ENCODE results near the gene SNX6.
"Not testable (repeated sequence)": the region's sequence is repeated elsewhere in the genome, so short reads cannot be mapped to it uniquely, and the experiment has no call there.

The SNX6 gene

DNA sequence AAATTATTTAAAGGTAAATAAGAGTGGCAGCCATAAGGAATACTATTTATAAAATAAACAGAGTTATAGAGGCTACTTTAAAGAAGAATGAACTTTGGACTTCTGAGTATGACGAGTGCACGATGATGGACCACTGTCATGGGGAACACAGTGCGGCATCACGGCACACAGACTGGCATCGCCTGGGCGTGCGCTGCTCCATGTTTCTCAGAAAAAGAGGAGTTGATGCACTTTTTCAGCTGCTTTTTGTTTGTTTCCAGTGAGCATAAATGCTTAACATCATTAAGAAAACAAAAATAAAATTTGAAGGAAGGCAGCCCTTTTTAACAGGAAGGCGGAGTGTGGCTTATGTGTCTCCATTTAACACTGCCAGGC is 67.2 kb downstream of the SNX6 start:
- no peak for DNase-seq (ENCODE audit: low read depth)

DNA sequence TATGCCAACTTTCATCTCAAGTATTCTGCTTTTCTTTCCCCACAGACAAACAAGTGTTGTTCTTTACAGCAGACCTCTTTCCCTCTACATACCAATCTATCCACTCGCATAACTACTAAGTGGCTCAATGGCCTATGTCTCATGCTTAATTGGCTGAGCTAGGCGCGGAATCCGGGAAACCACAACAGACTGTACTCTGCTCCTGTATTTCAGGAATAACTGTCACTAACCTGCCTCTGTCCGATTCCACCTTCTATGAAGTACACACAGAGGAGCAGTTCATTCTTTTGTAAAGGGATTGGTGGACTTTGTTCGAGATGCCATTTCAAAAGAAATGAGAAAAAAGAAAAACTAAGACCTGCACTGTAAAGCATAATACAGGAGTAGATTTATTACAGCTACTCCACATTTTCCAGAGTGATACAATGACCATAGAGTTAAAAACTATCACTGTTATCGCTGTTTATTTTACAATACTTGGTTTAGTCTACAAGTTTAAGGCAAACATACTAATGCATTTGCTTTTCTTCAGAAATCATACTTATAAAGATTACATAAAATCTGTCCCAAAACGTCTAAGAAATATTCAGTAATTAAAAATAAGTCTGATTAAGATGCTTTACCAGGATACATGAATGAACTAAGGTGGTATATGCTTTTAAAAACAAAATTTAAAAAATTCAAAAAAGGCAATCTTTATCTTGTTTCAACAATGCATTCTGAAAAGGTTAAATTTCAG is 67.7 kb downstream of the SNX6 start:
- DNase-seq (ENCODE audit: low read depth) = not testable (repeated sequence)

DNA sequence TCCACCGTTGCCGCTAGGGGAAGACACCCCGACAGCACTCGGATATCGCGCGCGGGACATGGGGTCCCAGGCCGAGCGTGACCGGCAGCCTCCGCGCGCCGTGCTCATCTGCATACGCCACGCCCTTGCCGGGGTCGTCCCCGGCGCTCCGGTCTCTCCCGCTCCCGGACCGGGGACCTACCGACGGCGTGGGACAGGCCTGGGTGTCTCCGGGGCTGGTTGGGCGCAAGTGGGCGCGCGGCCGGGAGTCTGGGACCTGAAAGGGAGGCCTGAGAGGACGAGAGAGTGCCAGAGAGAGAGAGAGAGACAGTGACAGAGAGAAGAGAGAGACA is 73.5 kb downstream of the SNX6 start:
- DNase-seq (ENCODE audit: low read depth) = not testable (repeated sequence)

DNA sequence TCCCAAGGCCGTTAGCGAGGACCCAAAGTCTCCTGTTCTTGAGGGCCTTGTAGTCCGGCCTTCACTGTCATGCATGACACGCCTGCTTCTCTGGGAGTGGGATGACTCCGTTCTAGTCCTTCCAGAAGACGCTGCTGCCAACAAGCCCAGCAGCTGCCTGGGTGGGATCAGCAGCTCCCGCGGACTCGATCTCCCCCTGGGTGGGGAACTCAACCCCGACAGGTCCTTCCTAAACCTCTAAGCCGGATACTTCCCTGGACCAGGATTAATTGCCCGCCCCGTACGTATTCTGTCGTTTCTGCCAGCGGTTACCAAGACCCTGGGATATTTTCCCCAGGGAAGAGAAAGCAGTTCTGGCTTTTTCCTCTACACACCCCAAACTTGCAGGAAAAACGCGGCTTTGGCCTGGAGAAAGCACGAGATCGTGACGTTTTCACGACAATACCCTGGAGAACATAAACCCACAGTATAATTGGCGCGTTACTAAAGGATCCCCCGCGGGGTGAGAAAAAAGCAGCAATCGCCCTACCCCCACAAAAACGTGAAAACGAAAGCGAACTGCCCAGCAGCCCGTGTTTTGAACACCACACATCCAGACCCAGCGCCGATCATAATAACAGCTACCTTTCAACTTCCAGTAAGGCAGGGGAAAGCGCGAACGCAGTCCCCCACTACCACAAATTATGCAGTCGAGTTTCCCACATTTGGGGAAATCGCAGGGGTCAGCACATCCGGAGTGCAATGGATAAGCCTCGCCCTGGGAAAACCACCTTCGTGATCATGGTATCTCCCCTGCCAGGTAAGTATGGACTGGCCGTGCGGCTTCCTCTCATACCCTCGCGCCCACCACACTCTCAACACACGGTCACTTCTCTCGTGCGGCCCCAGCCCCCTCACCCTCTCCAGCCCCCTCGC is 74.1 kb downstream of the SNX6 start:
- DNase-seq (ENCODE audit: low read depth) = not testable (repeated sequence)

DNA sequence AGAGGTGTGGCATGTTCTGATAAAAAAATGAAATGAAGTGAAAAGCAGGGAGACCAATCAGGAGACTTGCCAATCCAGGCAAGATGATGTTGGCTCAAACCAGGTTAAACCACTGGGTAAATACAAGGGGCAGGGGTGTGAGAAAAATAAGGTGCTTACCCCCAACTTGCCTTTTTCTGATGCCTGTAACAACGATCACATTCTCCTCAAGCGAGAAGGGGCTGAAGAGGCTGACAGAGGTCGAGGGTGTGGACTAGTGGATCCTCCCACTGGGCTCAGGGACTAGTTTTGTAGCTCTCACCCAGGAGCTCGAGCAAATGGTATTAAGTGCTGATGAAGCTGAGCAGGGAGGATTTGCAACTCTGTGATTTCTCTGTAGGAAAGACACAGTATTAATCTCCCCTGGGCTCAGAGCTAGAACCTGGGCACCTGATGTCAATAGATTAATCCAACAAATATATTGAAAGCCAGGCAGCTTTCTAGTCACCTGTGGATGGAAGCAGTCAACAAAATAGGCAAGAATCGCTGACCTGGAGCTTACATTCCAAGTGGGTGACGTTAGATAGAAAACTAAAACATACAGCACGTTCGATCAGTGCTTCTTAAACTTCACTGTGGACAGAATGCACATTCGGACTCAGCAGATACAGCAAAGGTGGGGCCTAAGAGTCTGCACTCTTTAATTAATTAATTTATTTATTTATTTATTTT is 75.3 kb downstream of the SNX6 start:
- DNase-seq (ENCODE audit: low read depth) = no peak

- DNase-seq (ENCODE audit: low read depth) = not testable (repeated sequence)
Measured at GRCh38 chr14:34549276-34549966, 80.5 kb downstream of the SNX6 start.

DNA sequence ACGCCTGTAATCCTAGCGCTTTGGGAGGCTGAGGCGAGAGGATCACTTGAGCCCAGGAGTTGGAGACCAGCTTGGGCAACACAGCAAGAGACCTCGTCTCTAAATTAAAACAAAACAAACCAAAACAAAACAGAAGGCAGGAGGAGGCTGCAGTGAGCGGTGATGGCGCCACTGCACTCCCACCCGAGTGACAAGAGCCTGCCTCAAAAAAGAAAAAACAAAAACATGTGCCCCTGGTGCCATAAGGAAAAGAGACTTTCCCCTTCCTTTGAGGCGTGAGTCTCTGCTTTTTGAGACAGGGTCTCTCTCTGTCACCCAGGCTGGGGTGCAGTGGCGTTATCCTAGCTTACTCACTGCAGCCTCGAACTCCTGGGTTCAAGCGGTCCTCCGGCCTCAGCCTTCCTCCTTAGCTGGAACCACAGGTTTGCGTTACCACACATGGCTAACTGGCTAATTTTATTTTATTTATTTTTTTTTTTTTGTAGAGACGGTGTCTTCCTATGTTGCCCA is 81.4 kb downstream of the SNX6 start:
- DNase-seq (ENCODE audit: low read depth) = no peak

DNA sequence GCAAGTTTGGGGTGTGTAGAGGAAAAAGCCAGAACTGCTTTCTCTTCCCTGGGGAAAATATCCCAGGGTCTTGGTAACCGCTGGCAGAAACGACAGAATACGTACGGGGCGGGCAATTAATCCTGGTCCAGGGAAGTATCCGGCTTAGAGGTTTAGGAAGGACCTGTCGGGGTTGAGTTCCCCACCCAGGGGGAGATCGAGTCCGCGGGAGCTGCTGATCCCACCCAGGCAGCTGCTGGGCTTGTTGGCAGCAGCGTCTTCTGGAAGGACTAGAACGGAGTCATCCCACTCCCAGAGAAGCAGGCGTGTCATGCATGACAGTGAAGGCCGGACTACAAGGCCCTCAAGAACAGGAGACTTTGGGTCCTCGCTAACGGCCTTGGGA is 82.8 kb downstream of the SNX6 start:
- not testable (repeated sequence) for DNase-seq (ENCODE audit: low read depth)

- not testable (repeated sequence) for DNase-seq (ENCODE audit: low read depth)
Measured at GRCh38 chr14:34546272-34547135, 83.4 kb downstream of the SNX6 start.

- not testable (repeated sequence) for DNase-seq (ENCODE audit: low read depth)
Measured at GRCh38 chr14:34540181-34541059, 89.5 kb downstream of the SNX6 start.

DNA sequence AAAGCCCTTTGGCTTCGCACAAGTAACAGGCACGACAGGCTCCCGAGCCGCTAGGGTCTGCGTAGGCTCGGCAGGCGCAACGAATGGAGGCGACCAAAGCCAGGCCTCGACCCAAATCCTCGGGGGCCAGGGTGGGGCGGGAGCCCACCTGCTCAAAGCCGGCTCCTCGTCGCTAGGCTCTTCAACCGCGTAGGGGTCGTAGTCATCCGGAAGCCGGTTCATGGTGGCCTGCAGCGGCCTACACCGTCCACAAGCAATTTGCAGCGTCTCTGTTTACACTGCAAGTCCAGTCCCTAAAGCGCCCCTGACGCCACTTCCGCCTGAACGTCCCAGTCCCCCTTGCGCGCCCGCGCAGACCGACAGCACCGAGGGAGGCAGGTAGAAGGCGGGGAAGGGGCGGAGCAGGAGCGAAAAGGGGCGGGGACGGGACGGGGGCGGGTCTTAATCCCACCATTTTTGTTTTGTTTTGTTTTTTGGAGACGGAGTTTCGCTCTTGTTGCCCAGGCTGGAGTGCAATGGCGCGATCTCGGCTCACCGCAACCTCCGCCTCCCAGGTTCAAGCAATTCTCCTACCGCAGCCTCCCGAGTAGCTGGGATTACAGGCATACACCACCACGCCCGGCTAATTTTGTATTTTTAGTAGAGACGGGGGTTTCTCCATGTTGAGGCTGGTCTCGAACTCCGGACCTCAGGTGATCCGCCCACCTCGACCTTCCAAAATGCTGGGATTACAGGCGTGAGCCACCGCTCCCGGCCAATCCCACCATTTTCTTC is 90.4 kb downstream of the SNX6 start, which contains the start of gene EAPP:
Gene EAPP (minus strand): TSS at position 295 of the 774 bp plus-strand sequence. CDS start 73 bp downstream, at position 222.
- peak; percentile 98 for DNase-seq (ENCODE audit: low read depth)

- DNase-seq (ENCODE audit: low read depth) = no peak
Measured at GRCh38 chr14:34538871-34539406, 91.0 kb downstream of the SNX6 start.

DNA sequence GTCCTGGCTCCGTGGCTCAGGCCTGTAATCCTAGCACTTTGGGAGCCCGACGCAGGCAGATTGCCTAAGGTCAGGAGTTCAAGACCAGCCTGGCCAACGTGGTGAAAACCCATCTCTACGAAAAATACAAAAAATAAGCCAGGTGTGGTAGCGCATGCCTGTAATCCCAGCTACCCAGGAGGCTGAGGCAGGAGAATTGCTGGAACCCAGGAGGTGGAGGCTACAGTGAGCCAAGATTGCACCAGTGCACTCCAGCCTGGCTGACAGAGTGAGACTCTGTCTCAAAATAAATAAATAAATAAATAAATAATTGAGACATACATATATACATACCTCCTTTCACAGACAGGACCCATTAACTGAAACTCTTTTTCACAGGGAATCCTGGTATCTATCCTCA is 91.9 kb downstream of the SNX6 start:
- DNase-seq (ENCODE audit: low read depth) = not testable (repeated sequence)

- no peak for DNase-seq (ENCODE audit: low read depth)
Measured at GRCh38 chr14:34537677-34538009, 92.3 kb downstream of the SNX6 start.

GRCh38 chr14:34536951-34537676 is 92.8 kb downstream of the SNX6 start:
- DNase-seq (ENCODE audit: low read depth) = no peak

DNA sequence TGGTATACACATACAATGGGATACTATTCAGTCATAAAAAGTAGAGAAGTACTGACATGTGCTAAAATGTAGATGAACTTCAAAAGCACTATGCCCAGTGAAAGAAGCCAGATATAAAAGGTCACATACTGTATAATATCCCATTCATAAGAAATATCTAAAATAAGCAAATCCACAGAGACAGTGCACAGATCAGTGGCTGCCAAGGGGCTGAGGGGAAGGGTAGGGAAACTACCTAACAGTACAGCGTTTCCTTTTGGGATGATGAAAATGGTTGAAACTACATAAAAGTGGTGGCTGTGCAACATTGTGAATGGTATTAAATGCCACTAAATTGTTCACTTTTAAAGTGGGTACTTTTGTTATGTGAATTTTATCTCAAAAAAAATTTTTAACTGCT is 102.4 kb downstream of the SNX6 start:
- no peak for DNase-seq (ENCODE audit: low read depth)

DNA sequence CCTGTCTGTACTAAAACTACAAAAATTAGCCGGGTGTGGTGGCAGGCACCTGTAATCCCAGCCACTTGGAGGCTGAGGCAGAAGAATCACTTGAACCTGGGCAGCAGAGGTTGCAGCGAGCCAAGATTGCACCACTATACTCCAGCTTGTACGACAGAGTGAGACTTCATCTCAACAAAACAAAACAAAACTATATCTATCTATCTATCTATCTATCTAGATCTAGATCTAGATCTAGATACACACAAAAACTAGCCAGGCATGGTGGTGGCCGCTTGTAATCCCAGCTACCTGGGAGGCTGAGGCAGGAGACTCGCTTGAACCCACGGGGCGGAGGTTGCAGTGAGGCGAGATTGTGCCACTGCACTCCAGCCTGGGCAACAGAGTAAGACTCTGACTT is 105.7 kb downstream of the SNX6 start:
- DNase-seq (ENCODE audit: low read depth) = not testable (repeated sequence)

DNA sequence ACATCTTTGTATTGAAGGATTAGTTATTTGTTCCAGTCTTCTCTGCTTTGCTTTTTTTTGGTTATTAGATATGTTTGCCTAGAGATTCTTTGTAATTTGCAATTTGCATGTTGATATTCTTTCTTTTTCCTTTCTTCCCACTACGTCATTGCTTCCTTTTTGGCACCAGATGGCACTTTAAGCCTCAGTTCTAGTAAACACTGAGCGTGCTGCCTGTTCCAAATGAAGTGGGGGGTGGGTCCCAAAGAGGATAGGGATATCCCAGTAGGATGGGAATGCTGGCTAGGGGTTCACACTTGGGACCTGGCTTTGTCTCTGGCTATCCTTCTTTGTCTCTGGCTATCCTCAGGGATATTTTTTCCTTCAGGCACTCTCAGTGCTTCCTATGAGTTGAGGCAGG is 107.5 kb downstream of the SNX6 start:
- no peak for DNase-seq (ENCODE audit: low read depth)
